NCI-H2107 (cell line): ENCODE measurements around the gene KRTAP4-4.
"Not testable (repeated sequence)": the region's sequence is repeated elsewhere in the genome, so short reads cannot be mapped to it uniquely, and the experiment has no call there.

Experiments used
- DNase-seq: peaks from one replicate; lab custom pipeline; 2025; lab: John Stamatoyannopoulos, UW

Gene KRTAP4-4

DNA sequence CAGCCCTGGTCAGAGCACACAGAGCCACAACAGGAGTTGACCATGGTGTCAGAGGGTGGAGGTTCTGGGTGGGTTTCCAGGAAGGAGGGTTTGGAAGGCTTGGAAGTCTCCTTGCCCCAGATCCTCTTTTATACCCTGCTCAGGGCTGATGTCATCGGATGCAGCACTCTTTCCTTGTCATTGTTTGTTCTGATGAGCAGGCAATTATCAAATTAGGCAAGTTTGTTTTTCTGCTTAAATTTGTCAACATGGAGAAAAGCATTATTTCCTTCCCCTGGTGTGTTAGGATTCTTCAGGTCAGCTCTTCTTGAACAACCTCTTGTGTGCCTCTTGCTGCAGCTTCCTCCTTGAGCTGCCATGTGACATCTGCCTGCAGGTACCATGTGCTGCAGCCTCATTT, at the start of gene KRTAP4-4:
Gene KRTAP4-4 (minus strand): TSS at position 101 of the 400 bp plus-strand sequence. CDS start 57 bp downstream, at position 44.
- no peak for DNase-seq

DNA sequence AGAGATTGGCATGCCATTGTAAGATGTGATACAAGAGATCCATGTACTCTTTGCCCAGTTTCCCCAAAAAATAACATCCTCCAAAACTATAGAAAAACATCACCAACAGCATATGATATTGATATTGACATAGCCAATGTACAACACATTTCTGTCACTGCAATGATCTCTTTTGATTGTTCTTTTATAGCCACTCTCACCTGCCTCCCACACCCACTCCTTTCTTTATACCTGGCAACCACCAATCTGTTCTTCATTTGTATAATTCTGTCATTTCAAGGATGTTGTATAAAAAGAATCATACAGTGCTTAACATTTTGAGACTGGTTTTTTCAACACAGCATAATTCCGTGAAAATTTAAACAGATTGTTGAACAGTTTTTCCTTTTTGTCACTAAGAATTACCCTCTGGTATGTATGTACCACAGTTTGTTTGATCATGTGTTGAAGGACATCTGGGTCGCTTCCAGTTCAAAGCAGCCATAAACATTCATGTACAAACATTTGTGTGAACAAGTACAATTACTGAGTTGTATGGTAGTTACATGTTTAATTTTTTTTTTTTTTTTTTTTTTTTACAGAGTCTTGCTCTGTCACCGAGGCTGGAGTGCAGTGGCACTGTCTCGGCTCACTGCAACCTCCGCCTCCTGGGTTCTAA, 39.0 kb upstream of the KRTAP4-4 start:
- no peak for DNase-seq

DNA sequence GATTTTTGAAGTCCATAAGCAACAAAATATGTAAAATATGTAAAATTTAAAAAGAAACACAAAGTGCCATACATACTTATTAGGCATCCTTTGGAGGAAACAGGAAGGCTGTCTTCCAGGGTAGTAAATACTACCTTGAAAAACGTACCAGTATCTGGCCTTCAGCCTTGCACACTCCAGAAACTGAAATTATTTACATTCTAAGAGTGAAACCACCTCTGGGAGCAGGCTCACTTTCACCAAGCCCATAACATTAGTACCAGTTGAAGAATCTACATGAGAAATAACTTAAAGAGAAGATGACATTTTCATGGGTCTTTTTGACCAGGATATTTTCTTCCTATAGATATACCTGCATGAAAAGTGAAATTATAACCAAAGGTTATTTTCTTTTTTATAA, 35.5 kb upstream of the KRTAP4-4 start:
- no peak for DNase-seq

DNA sequence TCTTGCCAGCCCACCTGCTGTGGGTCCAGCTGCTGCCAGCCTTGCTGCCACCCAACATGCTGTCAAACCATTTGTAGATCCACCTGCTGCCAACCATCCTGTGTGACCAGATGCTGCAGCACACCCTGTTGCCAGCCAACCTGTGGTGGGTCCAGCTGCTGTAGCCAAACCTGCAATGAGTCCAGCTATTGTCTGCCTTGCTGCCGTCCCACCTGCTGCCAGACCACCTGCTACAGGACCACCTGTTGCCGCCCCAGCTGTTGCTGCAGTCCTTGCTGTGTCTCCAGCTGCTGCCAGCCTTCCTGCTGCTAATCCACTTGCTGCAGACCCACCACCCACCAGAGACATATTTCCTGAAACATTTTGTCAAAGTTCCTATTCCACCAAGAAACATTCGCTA, 29.8 kb upstream of the KRTAP4-4 start:
- DNase-seq = no peak

DNA sequence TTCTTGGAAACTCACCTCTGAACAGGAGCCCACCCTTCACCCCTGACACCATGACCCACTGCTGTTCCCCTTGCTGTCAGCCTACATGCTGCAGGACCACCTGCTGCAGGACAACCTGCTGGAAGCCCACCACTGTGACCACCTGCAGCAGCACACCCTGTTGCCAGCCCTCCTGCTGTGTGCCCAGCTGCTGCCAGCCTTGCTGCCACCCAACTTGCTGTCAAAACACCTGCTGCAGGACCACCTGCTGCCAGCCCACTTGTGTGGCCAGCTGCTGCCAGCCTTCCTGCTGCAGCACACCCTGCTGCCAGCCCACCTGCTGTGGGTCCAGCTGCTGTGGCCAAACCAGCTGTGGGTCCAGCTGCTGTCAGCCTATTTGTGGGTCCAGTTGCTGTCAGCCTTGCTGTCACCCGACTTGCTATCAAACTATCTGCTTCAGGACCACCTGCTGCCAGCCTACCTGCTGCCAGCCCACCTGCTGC, 29.3 kb upstream of the KRTAP4-4 start, which contains the start of gene KRTAP9-1:
Gene KRTAP9-1 (plus strand): TSS at position 51 of the 482 bp plus-strand sequence. CDS start 0 bp downstream, at position 51.
- DNase-seq = not testable (repeated sequence)

DNA sequence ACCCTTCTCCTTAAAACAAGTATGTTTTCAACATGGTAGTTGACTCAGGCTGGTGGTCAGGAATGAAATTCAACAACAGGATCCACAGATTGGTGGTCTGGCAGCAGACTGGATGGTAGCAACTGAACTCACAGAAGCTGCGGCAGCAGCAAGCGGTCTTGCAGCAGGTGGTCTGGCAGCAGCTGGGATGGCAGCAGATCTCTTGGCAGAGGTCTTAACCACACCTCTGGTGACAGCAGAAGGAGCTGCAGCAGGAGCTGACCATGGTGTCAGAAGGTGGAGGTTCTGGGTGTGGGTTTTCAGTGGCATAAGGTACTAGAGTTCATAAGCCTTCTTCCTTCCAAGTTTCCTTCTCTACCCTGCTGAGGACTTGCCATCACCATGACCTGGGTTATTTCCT, 26.3 kb upstream of the KRTAP4-4 start:
- DNase-seq = no peak

DNA sequence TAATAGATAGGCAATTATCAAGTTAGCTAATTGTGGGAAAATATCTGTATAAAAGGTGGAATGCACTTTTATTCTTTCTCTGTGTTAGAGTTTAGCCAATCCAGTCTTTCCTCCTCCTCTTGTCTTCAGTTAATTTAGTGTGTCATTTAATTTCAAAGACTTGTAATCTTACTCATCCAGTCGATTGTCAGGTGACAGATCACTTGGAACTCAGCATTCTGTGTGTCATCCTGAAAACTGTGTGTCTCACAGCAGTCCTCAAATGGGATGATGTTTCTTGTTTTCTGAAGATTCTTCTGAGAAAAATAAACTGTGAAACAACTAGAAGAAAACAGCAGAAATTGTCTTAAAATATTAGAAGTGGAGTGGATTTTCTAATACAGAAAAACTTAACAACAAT, 24.5 kb upstream of the KRTAP4-4 start:
- no peak for DNase-seq

DNA sequence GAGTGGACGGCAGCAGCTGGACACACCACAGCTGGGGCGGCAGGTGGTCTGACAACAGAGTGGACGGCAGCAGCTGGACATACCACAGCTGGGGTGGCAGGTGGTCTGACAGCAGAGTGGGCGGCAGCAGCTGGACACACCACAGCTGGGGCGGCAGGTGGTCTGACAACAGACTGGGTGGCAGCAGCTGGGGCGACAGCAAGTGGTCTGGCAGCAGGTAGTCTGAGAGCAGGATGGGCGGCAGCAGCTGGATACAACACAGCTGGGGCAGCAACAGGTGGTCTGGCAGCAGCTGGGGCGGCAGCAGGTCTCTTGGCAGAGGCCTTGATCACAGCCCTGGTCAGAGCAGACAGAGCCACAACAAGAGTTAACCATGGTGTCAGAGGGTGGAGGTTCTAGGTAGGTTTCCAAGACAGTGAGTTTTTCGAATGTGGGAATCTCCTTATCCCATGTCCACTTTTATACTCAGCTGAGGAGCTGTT, 24.0 kb upstream of the KRTAP4-4 start, which contains the start of gene KRTAP4-1:
Gene KRTAP4-1 (minus strand): TSS at position 432 of the 482 bp plus-strand sequence. CDS start 57 bp downstream, at position 375.
- no peak for DNase-seq

DNA sequence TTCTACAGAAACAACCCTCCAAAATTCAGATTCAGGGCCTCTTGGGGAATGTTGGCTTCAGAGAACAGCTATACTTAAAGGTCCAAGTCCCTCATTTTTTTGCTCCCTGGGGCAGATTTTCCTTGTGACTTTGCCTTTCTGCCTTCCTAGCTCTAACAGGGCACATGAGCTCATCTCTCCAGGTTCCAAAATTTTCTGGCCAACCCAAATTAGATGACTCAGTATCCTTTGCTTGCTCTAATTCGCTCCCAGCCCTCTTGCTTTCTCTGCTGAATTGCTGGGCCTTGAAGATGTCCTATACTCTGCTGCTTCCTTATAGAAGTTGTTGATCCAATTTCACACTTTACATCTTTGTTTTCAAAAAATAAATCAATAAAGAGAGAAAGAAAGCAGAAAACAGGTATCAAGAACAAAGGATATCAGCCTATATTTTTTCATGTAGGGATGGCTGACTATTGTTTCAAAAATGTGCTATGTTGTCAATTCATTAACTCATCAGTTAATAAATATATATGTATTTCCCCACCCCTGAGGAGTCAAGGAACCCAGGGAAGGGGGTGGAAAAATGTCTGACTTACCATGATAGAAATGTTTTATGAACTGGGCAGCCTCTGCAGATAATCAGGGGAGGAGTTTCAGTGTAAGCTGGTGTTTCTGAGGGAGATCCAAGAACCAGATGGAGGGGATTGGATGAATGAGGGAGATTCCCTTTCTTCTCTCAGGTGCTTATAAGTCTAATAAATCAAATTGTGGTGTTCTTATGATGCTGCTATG, 18.5 kb upstream of the KRTAP4-4 start:
- no peak for DNase-seq

DNA sequence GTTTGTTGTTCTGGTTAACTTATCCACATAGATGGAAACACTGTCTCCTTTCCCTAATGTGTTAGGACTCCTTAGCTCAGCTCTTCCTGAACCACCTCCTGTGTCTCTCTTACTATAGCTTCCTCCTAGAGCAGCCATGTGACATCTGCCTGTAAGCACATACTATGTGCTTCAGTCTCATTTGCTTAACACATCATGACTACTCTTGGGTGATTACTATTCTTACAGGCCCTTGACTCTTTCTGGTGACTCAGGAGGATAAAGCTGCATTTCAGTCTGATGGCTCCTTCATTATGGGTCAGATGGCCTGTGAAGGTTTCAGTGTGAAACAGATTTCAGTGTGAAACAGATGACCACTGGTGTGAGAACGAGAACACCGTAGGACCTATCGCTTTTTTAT, 17.8 kb upstream of the KRTAP4-4 start:
- DNase-seq = no peak

DNA sequence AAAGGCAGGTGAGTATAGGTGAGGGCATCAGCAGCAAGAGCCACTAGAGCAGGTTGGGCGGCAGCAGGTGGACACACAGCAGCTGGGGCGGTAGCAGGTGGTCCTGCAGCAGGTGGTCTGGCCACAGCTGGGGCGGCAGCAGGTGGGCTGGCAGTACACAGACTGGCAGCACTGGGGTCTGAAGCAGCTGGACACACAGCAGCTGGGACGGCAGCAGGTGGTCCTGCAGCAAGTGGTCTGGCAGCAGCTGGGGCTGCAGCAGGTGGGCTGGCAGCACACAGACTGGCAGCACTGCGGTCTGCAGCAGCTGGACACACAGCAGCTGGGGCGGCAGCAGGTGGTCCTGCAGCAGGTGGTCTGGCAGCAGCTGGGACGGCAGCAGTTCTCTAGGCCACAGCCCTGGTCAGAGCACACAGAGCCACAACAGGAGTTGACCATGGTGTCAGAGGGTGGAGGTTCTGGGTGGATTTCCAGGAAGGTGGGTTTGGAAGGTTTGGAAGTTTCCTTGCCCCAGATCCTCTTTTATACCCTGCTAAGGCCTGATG, 17.3 kb upstream of the KRTAP4-4 start, which contains the start of gene KRTAP4-2:
Gene KRTAP4-2 (minus strand): TSS at position 495 of the 545 bp plus-strand sequence. CDS start 57 bp downstream, at position 438.
- DNase-seq = no peak

DNA sequence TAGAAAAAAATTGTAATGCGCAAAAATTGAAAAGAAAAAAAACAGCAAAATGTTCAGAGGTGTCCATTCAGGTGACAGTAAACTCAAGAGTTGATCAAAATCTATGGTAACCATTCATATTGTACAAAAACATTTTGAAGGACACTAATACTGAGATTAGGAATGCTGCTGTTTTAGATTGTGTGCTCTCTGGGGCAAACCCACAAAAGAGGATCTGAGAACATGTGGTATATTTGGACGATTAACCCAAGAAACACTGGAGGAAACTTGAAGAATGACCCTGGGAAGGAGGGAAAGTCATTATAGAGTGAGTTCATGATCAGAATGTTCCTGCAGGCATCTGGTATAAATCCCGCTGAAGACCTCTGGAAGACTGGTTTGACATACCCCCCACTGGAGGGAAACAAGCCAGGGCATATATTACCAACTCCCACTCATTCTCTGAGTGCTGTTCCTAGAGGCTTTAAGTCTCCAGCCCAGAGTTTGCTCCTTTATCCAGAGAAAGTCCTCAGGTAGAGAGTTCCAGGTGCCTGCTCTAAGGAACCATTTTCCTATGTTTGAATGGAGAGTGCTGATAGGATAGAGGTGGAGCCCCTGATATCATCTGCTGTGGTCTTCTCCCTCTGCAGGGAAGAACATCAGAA, 16.3 kb upstream of the KRTAP4-4 start:
- no peak for DNase-seq

DNA sequence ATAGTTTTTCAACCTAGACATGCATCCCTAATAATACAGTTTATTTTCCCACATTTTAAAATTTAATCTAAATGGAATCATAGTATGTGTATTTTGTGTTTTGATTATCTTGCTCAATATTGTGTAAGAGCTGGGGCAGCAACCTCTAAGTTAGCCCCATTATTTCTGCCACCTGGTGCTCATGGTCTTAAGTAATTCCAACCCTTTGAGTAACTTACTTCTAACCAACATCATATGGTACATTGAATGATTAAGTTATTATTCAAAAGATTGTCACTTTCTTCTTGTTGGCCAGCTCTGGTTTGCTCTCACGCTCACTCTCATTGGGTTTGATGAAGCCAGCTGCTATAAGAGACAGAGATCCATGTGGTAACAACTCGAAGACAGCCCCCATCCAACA, 11.3 kb upstream of the KRTAP4-4 start:
- no peak for DNase-seq

DNA sequence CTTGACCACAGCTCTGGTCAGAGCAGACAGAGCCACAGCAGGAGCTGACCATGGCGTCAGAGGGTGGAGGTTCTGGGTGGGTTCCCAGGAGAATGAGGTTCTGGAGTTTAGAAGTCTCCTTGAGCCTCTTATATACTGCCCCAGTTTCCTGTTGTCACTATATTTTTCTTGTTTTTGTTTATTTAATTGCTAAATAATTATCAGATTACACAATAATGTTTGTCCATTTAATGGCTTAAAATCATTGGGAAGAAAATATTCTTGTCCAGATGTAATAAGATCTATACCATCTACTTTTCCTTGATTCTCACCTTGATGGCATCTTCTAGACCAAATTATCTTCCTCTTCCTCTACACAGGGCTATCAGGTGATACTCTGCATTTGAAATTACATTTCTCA, 7.6 kb upstream of the KRTAP4-4 start, which contains the start of gene KRTAP4-3:
Gene KRTAP4-3 (minus strand): TSS at position 101 of the 400 bp plus-strand sequence. CDS start 49 bp downstream, at position 52.
- DNase-seq = no peak

DNA sequence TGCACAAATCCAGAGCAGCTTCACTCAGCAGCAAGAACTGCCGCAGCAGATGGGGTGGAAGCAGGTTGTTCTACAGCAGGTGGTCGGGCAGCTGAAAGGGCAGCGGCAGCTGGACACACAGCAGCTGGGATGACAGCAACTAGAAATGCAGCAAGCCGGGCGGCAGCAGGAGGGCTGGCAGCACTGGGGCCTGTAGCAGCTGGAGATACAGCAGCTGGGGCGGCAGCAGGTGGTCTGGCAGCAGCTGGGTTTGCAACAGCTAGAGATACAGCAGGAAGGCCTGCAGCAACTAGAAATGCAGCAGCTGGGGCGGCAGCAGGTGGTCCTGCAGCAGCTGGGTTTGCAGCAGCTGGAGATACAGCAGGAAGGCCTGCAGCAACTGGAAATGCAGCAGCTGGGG, 7.0 kb upstream of the KRTAP4-4 start:
- DNase-seq = no peak

DNA sequence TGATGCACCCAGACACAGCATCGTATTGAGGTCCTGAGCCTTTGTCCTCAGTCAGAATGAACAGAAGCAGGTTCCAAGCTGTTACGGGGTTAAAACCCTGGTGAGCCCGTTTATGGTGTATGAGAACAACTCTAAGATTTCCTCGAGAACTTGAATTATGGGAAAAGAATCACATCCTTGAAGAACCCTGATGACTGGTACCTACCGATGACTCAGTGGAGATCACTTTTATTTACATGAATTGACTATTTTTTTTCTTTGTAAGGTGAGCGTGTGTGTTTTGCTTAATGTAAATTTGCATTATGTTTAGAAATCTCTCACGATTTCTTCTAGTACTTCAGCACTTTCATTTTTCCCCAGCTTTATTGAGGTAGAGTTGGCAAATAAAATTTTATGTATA, 3.3 kb upstream of the KRTAP4-4 start:
- no peak for DNase-seq

DNA sequence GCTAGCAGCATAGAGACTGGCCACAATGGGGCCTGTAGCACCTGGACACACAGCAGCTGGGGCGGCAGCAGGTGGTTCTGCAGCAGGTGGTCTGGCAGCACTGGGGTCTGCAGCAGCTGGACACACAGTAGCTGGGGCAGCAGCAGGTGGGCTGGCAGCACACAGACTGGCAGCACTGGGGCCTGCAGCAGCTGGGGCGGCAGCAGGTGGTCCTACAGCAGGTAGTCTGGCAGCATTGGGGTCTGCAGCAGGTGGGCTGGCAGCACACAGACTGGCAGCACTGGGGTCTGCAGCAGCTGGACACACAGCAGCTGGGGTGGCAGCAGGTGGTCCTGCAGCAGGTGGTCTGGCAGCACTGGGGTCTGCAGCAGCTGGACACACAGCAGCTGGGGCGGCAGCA, 358 bp downstream of the KRTAP4-4 start:
- not testable (repeated sequence) for DNase-seq

DNA sequence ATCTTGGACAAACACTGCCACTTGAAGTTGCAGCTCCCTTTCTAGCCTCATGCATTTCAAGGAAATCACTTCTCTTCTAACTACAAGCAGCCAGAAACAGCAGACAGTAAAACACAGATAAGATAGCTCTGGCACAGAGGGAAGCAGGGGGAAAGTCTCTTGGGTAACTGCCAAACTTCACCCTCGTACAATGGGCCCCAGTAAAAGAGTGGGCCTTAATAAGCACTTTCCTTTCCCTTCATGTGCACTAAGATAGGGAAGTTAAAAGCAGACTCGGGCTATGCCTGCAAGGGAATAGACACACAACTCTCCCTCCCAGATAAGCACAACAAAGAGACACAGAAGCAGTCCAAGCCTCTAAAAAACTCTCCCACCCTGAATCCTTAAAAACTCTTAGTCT, 6.7 kb downstream of the KRTAP4-4 start:
- DNase-seq = no peak

DNA sequence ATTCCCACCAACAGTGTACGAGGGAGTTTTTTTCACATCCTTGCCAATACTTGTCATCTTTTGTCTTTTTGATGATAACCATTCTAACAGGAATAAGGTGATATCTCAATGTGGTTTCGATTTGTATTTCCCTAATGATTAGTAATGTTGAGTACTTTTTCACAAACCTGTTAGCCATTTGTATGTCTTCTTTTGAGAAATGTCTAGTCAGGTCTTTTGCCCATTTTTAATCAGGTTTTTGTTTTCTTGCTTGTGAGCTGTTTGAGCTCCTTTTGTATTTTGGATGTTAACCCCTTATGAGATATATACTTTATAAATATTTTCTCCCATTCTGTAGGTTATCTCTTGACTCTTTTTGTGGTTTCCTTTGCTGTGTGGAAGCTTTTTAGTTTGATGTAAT, 9.0 kb downstream of the KRTAP4-4 start:
- no peak for DNase-seq

DNA sequence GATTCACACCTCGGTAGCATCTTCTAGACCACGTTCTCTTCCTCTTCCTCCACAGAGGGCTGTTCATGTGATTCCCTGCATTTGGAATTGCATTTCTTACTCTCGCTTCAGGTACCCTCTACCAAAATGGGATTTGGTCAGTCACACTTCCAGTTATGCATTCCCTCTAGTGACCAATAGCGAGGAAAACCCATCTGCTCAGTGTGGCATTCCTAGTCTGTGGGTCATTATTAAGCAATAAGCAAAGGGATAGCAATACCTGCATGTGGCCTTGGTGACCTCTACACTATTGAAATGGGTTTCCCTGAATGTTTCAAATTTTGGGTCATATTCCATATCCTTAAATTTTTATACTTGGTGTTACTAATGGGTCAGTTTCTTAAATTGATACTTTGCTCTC, 10.5 kb downstream of the KRTAP4-4 start:
- no peak for DNase-seq

DNA sequence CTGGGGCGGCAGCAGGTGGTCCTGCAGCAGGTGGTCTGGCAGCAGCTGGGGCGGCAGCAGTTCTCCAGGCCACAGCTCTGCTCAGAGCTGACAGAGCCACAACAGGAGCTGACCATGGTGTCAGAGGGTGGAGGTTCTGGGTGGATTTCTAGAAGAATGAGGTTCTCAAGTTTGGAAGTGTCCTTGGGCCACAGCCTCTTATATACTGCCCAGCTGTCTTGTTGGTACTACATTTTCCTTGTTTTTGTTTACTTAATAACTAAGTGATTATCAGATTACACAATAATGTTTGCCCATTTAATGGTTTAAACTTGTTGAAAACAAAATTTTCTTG, 10.9 kb downstream of the KRTAP4-4 start, which contains the start of gene KRTAP4-5:
Gene KRTAP4-5 (minus strand): TSS at position 174 of the 334 bp plus-strand sequence. CDS start 58 bp downstream, at position 116.
- no peak for DNase-seq
